Spleen (tissue), 11 donors: Measurements from ENCODE around the gene TNFSF11. TPM values are rescaled to one million over a fixed set of nuclear protein-coding genes. Genes with fewer than 3 reads are reported as not detected.

Source experiments
- DNase-seq: peaks from one replicate; pipeline ENCODE4 v3.0.0-alpha.2; 2020
- H3K27ac ChIP-seq, 8 donors: fragments of 200-600 bp; sonication (generic) in 7 of 8; 1 replicate in 4 of 8; 2 replicates in 4 of 8; pipeline versions ENCODE4 v1.5.0 to v1.8.0; 2016 to 2021; ENCODE audit warnings: inconsistent platforms in 4 of 8, mild to moderate bottlenecking in 4 of 8, moderate library complexity in 1 of 8
- H3K27me3 ChIP-seq, 7 donors: fragments of 200-600 bp; sonication (generic) in 6 of 7; replicated peaks in 1 of 7; 1 replicate in 4 of 7; 2 replicates in 3 of 7; pipeline versions ENCODE4 v1.5.0 to v1.8.0; 2016 to 2021; ENCODE audit warnings: inconsistent platforms in 3 of 7, mild to moderate bottlenecking in 1 of 7
- H3K36me3 ChIP-seq, 6 donors: fragments of 200-600 bp; sonication (generic) in 5 of 6; 1 replicate in 4 of 6; 2 replicates in 2 of 6; pipeline versions ENCODE4 v1.5.0 to v1.8.0; 2016 to 2021; ENCODE audit warnings: inconsistent platforms in 2 of 6
- H3K4me1 ChIP-seq, 6 donors: fragments of 200-600 bp; sonication (generic) in 5 of 6; 1 replicate in 3 of 6; 2 replicates in 3 of 6; pipeline versions ENCODE4 v1.5.0 to v1.8.0; 2016 to 2021; ENCODE audit warnings: inconsistent platforms in 3 of 6
- H3K4me3 ChIP-seq, 8 donors: fragments of 200-600 bp; sonication (generic) in 7 of 8; 1 replicate in 4 of 8; 2 replicates in 4 of 8; pipeline versions ENCODE4 v1.5.0 to v1.8.0; 2016 to 2021; ENCODE audit warnings: inconsistent platforms in 4 of 8, mild to moderate bottlenecking in 4 of 8, moderate library complexity in 2 of 8
- H3K9me3 ChIP-seq, 8 donors: fragments of 200-600 bp; sonication (generic) in 7 of 8; 1 replicate in 4 of 8; 2 replicates in 4 of 8; pipeline versions ENCODE4 v1.5.0 to v1.8.0; 2016 to 2021; ENCODE audit warnings: inconsistent platforms in 4 of 8
- CTCF ChIP-seq, 11 experiments: fragments of 200-600 bp in 7 of 11; fragments of 450-650 bp in 4 of 11; sonication (generic) in 4 of 11; IDR thresholded peaks in 8 of 11; conservative IDR thresholded peaks in 3 of 11; 1 replicate in 7 of 11; 2 replicates in 4 of 11; pipeline versions ENCODE4 v1.4.0 to v1.8.0; 2016 to 2021; ENCODE audit warnings: antibody characterized with exemption in 11 of 11, inconsistent platforms in 4 of 11, mild to moderate bottlenecking in 1 of 11
- POLR2A ChIP-seq, 3 donors: fragments of 450-650 bp; IDR thresholded peaks; one replicate each; pipeline ENCODE4 v1.5.1; 2017; ENCODE audit warnings: antibody characterized with exemption in 3 of 3, mild to moderate bottlenecking in 1 of 3
- POLR2AphosphoS5 ChIP-seq, 3 donors: sonication (generic); formaldehyde crosslinking; IDR thresholded peaks; one replicate each; pipeline ENCODE4 v1.5.1; 2017; ENCODE audit warnings: antibody characterized with exemption in 3 of 3
- WGBS, 5 donors: extraction: QIAGEN DNeasy Blood & Tissue Kit in 3 of 5; methylation state at CpG; one replicate each; pipeline versions ENCODE4 v1.1.5 to v1.1.7; 2013 to 2018; 5-methylcytosine and 5-hydroxymethylcytosine counted together
- intact Hi-C: fragments of 100-400 bp; cut with DNase I; formaldehyde crosslinking; loops from one replicate; pipeline ENCODE4 v1.15.0; 2023; ENCODE audit warnings: low total_unique reads
- polyA plus RNA-seq, 3 donors: library from polyadenylated mRNA; stranded (reverse); fragments of 200-250 nt; gene quantifications; one replicate each; pipeline ENCODE4 v1.2.1, GENCODE V29; 2013
- total RNA-seq, 7 donors: library from RNA; depleted of rRNA in 3 of 7; stranded (reverse); fragments of >200 nt in 3 of 7; fragmentation: NEBNext Ultra II Directional in 4 of 7; extraction: Animal tissue kit (Norgen Biotek cat#: 25700) in 4 of 7; gene quantifications; one replicate each; pipeline versions ENCODE4 v1.1.0 to v1.2.1, GENCODE V29; 2016 to 2021
- donor health status: healthy with polysubstance abuse.
- donor health status: DM: no; HTN: no; CAD: no; lungs with moderate emphysema.
- donor health status: DM: no; HTN: no; CAD: no.
- donor health status: Bipolar disorder and iron deficiency.
- donor health status: healthy.
- donor health status: DM: no; HTN: no; CAD: no.
- donor health status: DM: yes; HTN: yes; CAD: no.

TNFSF11 gene
- total and polyA plus RNA-seq, 10 donors = 0.32 to 1.4 (median 0.61) TPM; not detected in 1

GRCh38 chr13:42628666-42629065, 54.7 kb downstream of the TNFSF11 start:
- no peak overlapping the region for H3K27ac ChIP-seq
- no peak for DNase-seq
- no peaks in the 10 kb centered on the region for H3K9me3 ChIP-seq
- no peak overlapping the region for H3K4me3 ChIP-seq
- intact Hi-C loops = no loop called here
- no peaks in the 10 kb centered on the region for H3K4me1 ChIP-seq
- no peaks in the 10 kb centered on the region for H3K36me3 ChIP-seq
- no peaks in the 10 kb centered on the region for H3K27me3 ChIP-seq
- WGBS, 5 donors = 89 to 93% (median 90%) methylated on average over 5 of the region's 5 CpGs
- no peak for TF ChIP-seq POLR2AphosphoS5 (IDR thresholded peaks at IDR 0.05)
- no peak for TF ChIP-seq CTCF (IDR thresholded peaks at IDR 0.05 in 8 of 11, conservative IDR thresholded peaks at IDR 0.05 in 3 of 11)
- no peak for TF ChIP-seq POLR2A (IDR thresholded peaks at IDR 0.05)

GRCh38 chr13:42631181-42631580, 57.2 kb downstream of the TNFSF11 start:
- peaks cover 0 to 3% (median 0%) of the 10 kb centered on the region in 7 donors for H3K27me3 ChIP-seq
- no peaks in the 10 kb centered on the region for H3K36me3 ChIP-seq
- H3K4me3 ChIP-seq = no peak overlapping the region
- intact Hi-C loops = no loop called here
- no peak for DNase-seq
- 84 to 100% (median 95%) methylated on average over 1 of the region's 1 CpG for WGBS, 5 donors
- no peaks in the 10 kb centered on the region for H3K9me3 ChIP-seq
- H3K4me1 ChIP-seq = no peaks in the 10 kb centered on the region
- TF ChIP-seq CTCF (IDR thresholded peaks at IDR 0.05 in 8 of 11, conservative IDR thresholded peaks at IDR 0.05 in 3 of 11) = no peak
- TF ChIP-seq POLR2AphosphoS5 (IDR thresholded peaks at IDR 0.05) = no peak
- TF ChIP-seq POLR2A (IDR thresholded peaks at IDR 0.05) = no peak
- no peak overlapping the region for H3K27ac ChIP-seq

GRCh38 chr13:42633495-42633894, 59.5 kb downstream of the TNFSF11 start:
- H3K9me3 ChIP-seq = no peaks in the 10 kb centered on the region

GRCh38 chr13:42638101-42638500, 64.1 kb downstream of the TNFSF11 start:
- intact Hi-C loops = no loop called here
- H3K4me3 ChIP-seq = no peak overlapping the region
- TF ChIP-seq POLR2AphosphoS5 (IDR thresholded peaks at IDR 0.05) = no peak
- no peak for TF ChIP-seq CTCF (IDR thresholded peaks at IDR 0.05 in 8 of 11, conservative IDR thresholded peaks at IDR 0.05 in 3 of 11)
- no peak for TF ChIP-seq POLR2A (IDR thresholded peaks at IDR 0.05)
- H3K4me1 ChIP-seq = no peaks in the 10 kb centered on the region
- peaks cover 0 to 8% (median 0%) of the 10 kb centered on the region in 7 donors for H3K27me3 ChIP-seq
- H3K9me3 ChIP-seq = peaks cover 0 to 13% (median 0%) of the 10 kb centered on the region in 8 donors
- no peaks in the 10 kb centered on the region for H3K36me3 ChIP-seq
- no peak overlapping the region for H3K27ac ChIP-seq
- WGBS, 5 donors = 64 to 89% (median 76%) methylated on average over 5 of the region's 5 CpGs
- DNase-seq = no peak

More at GRCh38 chr13:42633495-42633894, 59.5 kb downstream of the TNFSF11 start:
- TF ChIP-seq POLR2A (IDR thresholded peaks at IDR 0.05) (no peak), POLR2AphosphoS5 (IDR thresholded peaks at IDR 0.05) (no peak), CTCF (IDR thresholded peaks at IDR 0.05 in 8 of 11, conservative IDR thresholded peaks at IDR 0.05 in 3 of 11) (no peak)
- H3K27ac ChIP-seq = no peak overlapping the region
- DNase-seq = no peak
- peaks cover 0 to 8% (median 0%) of the 10 kb centered on the region in 7 donors for H3K27me3 ChIP-seq
- H3K4me1 ChIP-seq = no peaks in the 10 kb centered on the region
- H3K36me3 ChIP-seq = no peaks in the 10 kb centered on the region
- intact Hi-C loops = no loop called here
- no peak overlapping the region for H3K4me3 ChIP-seq
